HG03139 (cell line): Measurements from ENCODE around the gene ABR.

Experiments used
- ATAC-seq: cut with Tn5 transposase; IDR thresholded peaks from one replicate; pipeline ENCODE4 v1.9.1; 2021; ENCODE audit not compliant: unreplicated experiment

The ABR gene

GRCh38 chr17:1011760-1012735 is 167.7 kb downstream of the ABR start:
- ATAC-seq, result no peak

DNA sequence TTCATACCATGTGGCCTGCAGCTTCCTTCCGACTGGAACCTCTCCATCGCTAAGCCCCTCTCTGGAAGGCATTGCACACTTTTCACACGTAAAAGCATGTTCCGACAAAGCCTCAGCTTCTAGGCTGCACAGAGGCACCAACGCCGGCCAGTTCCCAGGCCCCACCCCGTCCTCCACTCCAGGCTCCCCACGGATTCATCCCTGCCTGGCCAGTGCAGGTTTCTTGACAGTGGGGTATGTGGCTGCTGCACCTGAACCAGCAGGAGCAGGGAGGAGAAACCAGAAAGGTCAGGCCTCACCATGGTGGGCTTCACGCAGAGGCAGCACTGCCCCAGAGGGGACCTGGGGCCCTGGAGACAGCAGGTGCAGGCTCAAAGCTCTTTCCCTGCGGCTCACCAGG is 168.6 kb downstream of the ABR start:
- ATAC-seq, result no peak

DNA sequence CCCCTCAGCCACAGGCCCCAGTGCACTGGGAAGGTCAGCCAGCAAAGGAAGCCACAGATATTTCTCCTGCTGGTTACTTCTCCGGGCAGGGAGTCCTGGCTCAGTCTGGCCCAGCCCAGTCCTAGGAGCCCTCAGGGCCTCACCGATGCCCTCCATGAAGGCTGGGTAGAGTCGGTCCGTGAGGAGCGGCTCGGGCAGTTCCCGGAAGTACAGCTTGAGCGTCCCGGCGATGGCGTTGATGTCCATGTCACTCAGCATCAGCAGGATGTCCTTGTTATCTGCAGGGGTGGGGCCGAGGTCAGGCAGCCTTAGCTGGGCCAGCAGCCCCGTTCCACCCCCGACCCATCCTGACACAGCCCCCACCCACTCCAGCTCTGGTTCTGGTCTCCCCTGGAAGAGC is 169.2 kb downstream of the ABR start:
- no peak for ATAC-seq

DNA sequence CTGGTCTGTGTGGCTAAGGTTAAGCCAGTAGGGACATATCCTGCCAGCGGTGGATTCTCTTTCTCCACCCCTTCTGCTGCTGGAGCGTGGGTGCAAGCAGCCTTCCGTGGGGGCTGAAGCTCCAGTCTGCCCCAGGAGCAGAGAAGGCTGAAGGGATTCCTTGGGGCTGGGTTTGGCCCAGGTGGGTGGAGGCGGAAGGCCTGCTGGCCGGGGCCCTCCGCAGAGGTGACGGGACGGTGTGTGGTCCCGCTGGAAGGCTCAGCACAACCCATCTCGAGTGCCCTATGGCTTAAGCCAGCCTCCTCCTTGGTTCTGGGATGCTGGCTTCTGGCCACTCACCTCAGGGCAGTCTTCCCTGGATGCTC is 169.7 kb downstream of the ABR start:
- no peak for ATAC-seq

DNA sequence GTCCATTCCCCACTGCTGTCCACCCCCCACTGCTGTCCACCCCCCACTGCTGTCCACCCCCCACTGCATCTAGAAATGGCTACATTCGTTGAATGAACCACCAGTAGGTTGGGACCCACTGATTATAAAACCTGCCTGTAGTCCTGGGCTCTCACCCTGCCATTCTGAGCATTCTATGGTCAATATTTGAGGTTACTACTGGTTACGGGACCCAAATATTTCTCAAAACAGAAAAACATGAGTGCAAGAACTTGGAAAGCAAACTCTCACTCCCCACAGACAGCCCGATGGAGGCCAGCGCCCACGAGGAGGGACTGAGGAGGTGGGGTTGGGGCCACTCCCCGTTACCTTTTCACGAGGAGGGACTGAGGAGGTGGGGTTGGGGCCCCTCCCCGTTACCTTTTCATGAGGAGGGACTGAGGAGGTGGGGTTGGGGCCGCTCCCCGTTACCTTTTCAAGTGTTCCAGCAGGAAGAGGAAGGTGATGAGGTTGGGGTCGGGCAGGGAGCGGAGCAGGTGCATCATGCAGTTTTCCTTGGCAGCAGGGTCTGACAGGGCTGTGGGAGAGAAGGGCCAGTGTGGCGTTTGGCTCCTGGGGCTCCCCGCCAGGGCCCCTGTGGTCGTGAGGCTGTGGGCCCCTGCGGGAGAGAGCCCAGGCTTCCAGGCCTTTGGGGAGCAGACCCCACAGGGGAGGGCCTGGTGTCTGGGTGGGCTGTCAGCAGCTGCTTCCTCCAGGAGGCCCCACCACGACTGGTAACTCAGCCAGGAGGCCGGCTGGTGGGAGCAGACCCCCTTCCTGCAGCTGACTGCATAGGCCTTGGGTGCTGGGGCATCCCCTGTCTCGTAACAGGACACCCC is 170.3 kb downstream of the ABR start:
- ATAC-seq, result no peak

- no peak for ATAC-seq
These were observed 171.6 kb downstream of the ABR start for GRCh38 chr17:1008008-1008761.

DNA sequence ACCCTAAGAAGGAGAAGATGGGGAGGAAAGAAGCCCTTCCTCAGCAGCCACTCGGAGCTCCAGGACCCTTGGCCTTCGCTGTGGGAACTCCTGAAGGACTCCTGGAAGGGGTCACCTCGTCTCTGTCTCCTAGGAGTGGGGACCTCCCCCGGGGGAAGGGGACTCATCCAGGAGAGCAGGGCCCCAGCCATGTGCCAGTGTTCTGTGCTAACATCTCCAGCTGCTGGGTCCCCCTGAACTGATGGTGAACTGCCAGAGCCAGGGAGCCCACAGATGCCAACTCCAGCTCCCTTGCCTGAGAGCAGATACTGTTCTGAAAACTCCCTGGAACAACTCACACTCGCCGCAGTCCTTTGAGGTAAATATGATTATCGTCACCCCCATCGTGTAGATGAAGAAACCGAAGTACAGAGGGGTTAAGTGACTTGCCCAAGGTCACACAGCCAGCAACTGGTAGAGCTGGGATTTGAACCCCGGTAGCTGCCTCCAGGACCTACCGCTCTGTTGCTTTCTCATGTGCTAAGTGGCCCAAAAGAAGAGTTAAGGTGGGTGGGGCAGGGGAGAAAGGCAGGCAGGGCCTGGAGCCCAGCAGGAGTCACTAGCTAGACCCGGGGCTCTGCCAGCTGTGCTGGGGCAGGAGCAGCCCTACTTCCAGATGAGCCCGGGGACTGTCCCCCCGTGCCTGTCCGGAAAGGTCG is 172.3 kb downstream of the ABR start:
- ATAC-seq, result no peak

GRCh38 chr17:1006054-1006453 is 173.7 kb downstream of the ABR start:
- no peak for ATAC-seq

- no peak for ATAC-seq
These were observed 174.3 kb downstream of the ABR start for GRCh38 chr17:1005361-1005946.

GRCh38 chr17:1004769-1005295 is 174.9 kb downstream of the ABR start:
- no peak for ATAC-seq

DNA sequence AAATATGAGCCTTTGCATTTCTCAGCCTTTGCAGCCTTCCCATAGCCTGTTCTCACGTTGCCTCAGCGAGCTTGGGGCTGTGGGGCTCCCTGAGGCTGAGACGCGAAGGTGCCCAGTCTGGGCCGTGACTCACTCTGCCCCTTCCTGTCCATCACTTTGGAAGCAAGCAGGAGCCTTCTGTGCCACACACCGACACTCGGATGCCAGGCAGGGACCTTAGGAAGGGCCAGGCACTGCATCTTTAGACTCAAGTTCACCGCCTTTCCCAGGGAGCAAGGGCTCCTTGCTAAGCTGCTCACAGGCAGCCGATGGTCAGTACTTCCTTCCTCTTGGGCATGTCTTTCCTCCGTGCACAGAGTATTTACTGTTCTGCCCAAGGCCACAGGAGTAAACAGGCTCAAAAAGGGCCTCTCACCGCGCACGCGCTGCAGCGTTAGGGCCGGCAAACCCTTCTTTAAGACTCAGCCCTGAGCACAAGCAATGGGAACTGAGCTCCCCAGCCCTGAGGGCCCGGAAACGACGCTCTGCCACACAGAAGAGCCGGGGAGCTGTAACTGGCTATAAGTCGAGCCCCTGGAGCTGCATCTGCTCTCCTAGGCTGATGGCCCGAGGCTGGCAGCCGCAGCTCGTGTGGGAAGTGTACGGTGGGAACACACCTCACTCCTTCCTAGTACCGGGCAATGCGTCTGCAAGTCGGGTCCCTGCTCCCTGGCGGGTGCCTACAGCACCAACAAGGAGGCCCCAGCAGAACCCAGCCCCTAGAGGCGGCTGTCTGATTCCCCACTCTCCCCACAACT is 175.6 kb downstream of the ABR start:
- ATAC-seq, result no peak

DNA sequence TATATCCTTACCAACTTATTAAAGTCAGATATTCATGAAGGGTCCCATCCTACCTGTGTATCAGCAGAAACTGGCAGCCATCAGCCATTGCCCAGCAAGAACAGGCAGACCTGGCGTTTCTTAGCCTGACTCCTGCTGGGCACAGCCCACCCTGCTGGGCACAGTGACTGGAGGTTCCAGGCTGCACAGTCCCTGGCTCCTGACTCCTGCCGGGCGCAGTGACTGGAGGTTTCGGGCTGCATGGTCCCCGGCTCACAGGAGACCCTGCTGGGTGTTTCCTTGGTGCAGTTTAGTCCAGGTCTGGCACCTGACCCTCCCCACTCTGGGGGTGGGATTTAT is 176.2 kb downstream of the ABR start:
- ATAC-seq, result no peak

GRCh38 chr17:1002771-1003555 is 176.8 kb downstream of the ABR start:
- ATAC-seq, result no peak

DNA sequence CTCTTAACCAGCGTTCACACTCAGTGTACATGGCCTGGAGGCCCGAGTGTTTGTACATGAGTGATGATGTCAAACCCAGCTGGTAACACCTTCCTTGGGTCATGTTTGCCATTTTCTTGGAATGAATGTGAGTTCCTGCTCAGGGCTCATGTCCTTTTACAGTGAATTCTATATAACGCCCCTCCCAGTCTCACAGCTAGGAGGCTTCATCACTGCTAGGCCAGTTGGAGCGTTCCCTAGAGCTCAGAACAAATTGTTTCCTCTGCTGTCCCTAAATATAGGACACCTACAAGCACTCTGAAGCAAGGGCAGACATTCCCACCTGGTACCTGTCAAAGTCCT is 177.4 kb downstream of the ABR start:
- ATAC-seq, result no peak

GRCh38 chr17:1001640-1002411 is 178.0 kb downstream of the ABR start:
- ATAC-seq, result no peak

DNA sequence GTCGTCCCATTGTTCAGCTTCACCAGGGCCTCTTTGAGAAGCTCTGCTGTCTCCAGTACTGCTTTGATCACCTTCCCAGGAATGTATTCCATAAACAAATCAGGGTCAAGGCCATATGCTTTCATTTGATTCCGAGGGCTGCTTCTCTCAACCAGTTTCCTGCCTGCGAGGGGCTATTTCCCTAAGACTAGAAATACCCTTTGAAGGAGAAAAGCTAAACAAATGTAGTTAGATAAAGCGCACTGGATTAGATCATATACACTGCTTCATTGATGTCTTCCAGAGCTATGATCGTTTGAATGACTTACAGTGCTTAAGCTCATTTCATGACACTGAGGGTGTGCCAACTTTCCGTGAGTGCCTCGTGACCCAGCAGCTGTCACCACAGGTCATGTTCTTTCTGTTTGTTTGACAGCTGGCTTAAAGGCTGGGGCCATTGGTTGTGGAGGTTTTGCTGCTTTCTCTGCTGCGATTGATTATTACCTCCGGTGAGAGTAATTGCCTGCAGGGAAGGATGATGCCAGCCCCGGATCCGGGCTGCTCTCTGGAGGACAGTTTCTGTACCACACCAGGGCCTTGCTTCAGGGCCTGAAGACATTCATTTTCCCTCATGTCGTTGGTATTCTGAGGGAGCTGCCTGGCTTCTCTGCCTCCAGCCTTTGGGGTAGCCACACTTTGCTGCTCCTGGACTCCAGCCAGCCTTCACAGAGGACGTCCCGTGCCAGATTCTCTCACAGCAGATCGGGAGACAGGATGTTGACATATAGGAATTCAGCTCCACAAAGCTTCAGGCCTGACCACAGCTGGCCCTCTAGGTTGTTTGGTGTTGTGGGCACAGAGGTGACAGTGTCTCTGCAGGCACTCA is 179.0 kb downstream of the ABR start:
- no peak for ATAC-seq

- no peak for ATAC-seq
These were observed 181.7 kb downstream of the ABR start for GRCh38 chr17:998111-998510.
